ENCODE data around the gene PALLD.

DNA sequence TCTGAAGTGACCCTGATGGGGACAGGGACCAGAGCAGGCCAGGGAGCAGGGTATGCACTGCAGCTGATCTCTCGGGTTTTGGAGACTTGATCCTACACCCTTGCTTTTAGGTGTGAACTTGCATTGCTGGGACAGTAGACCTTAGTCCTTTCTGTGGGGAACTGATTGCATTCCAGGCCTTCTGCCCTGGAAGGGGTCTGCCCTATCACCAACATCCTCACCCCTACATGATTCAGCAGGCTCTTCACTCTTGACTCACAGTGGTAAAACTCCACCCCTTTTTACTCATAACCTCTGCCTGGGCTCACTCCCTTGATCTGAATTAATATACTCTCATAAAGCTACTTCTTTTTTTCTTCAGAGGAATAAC lies 10.0 kb upstream of the PALLD start:
- TF ChIP-seq, protein P1, sequence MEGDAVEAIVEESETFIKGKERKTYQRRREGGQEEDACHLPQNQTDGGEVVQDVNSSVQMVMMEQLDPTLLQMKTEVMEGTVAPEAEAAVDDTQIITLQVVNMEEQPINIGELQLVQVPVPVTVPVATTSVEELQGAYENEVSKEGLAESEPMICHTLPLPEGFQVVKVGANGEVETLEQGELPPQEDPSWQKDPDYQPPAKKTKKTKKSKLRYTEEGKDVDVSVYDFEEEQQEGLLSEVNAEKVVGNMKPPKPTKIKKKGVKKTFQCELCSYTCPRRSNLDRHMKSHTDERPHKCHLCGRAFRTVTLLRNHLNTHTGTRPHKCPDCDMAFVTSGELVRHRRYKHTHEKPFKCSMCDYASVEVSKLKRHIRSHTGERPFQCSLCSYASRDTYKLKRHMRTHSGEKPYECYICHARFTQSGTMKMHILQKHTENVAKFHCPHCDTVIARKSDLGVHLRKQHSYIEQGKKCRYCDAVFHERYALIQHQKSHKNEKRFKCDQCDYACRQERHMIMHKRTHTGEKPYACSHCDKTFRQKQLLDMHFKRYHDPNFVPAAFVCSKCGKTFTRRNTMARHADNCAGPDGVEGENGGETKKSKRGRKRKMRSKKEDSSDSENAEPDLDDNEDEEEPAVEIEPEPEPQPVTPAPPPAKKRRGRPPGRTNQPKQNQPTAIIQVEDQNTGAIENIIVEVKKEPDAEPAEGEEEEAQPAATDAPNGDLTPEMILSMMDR (IDR thresholded peaks at IDR 0.05; ENCODE audit: extremely low read depth in 1 of 2, insufficient read depth in 1 of 2, low read depth in 1 of 2, low read length in 2 of 2), result no peak
- no peak for TF ChIP-seq JUN (IDR thresholded peaks at IDR 0.05; ENCODE audit: borderline replicate concordance, insufficient read depth, insufficient read length, low read depth)
- no peak for TF ChIP-seq POLR2AphosphoS5 (IDR thresholded peaks at IDR 0.05; ENCODE audit: insufficient read depth, low read depth, low read length)
- no peak for TF ChIP-seq POLR2A (IDR thresholded peaks at IDR 0.05; ENCODE audit: low read depth, low read length)
- TF ChIP-seq, protein P2, sequence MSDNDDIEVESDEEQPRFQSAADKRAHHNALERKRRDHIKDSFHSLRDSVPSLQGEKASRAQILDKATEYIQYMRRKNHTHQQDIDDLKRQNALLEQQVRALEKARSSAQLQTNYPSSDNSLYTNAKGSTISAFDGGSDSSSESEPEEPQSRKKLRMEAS (IDR thresholded peaks at IDR 0.05; ENCODE audit: insufficient read depth, insufficient read length), result no peak

Measured in endothelial cell of umbilical vein (primary cell).